ENCODE results near the gene AP2M1. TPM values are rescaled to one million over a fixed set of nuclear protein-coding genes. Genes with fewer than 3 reads are reported as not detected.

AP2M1 gene
- total and polyA plus RNA-seq, 8 donors: 96.2 to 220 (median 144) TPM

DNA sequence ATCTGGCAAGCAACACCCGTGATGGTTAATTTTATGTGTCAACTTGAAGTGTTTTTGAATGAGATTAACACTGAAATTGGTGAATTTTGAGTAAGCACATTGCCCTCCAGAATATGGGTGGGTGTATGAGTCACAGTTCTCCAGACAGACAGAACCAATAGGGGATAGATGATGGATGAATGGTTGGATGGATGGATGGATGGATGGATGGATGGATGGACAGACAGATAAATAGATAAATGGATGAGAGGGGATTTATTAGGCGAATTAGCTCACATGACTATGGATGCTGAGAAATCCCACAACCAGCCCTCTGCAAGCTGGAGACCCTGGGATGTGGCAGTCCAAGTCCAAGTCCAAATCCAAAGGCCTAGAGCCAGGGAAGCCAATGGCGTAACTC is 49.3 kb downstream of the AP2M1 start:
- peaks cover 0 to 58% (median 8%) of the 10 kb centered on the region in 3 donors for H3K27me3 ChIP-seq
- no peaks in the 10 kb centered on the region for H3K9me3 ChIP-seq
- intact Hi-C loops (cut with DNase I; ENCODE audit: low total_unique reads): no loop called here
- DNase-seq: no peak
- H3K36me3 ChIP-seq: no peaks in the 10 kb centered on the region
- WGBS, 5 donors: 74 to 88% (median 81%) methylated on average over 3 of the region's 3 CpGs
- H3K4me1 ChIP-seq: peaks cover 0 to 5% (median 5%) of the 10 kb centered on the region in 4 donors
- H3K27ac ChIP-seq: no peak overlapping the region
- H3K4me3 ChIP-seq: no peak overlapping the region
- TF ChIP-seq POLR2A (IDR thresholded peaks at IDR 0.05): no peak
- TF ChIP-seq POLR2AphosphoS5 (IDR thresholded peaks at IDR 0.05): no peak
- TF ChIP-seq, protein P1, sequence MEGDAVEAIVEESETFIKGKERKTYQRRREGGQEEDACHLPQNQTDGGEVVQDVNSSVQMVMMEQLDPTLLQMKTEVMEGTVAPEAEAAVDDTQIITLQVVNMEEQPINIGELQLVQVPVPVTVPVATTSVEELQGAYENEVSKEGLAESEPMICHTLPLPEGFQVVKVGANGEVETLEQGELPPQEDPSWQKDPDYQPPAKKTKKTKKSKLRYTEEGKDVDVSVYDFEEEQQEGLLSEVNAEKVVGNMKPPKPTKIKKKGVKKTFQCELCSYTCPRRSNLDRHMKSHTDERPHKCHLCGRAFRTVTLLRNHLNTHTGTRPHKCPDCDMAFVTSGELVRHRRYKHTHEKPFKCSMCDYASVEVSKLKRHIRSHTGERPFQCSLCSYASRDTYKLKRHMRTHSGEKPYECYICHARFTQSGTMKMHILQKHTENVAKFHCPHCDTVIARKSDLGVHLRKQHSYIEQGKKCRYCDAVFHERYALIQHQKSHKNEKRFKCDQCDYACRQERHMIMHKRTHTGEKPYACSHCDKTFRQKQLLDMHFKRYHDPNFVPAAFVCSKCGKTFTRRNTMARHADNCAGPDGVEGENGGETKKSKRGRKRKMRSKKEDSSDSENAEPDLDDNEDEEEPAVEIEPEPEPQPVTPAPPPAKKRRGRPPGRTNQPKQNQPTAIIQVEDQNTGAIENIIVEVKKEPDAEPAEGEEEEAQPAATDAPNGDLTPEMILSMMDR (IDR thresholded peaks at IDR 0.05): no peak
- no peak for TF ChIP-seq EP300 (IDR thresholded peaks at IDR 0.05)

- H3K9me3 ChIP-seq: no peaks in the 10 kb centered on the region
- WGBS, 5 donors: 44 to 52% (median 48%) methylated on average over 2 of the region's 2 CpGs
- no peak overlapping the region for H3K27ac ChIP-seq
- peaks cover 16 to 67% (median 42%) of the 10 kb centered on the region in 3 donors for H3K27me3 ChIP-seq
- peak; percentile 36 to 53 for DNase-seq
- intact Hi-C loops (cut with DNase I; ENCODE audit: low total_unique reads): no loop called here
- H3K36me3 ChIP-seq: no peaks in the 10 kb centered on the region
- H3K4me3 ChIP-seq: no peak overlapping the region
- TF ChIP-seq POLR2AphosphoS5 (IDR thresholded peaks at IDR 0.05) (no peak), POLR2A (IDR thresholded peaks at IDR 0.05) (no peak), EP300 (IDR thresholded peaks at IDR 0.05) (no peak)
- TF ChIP-seq, protein P1 (IDR thresholded peaks at IDR 0.05): peak in 5 of 7 experiments; percentile 45 to 84 (median 78)
- peaks cover 19 to 29% (median 27%) of the 10 kb centered on the region in 4 donors for H3K4me1 ChIP-seq
Observed at GRCh38 chr3:184227481-184227935, 52.9 kb downstream of the AP2M1 start.

GRCh38 chr3:184228376-184229137 is 53.9 kb downstream of the AP2M1 start:
- peak overlapping the region in 3 of 4 donors; percentile 48 to 64 (median 63) for H3K4me3 ChIP-seq

DNA sequence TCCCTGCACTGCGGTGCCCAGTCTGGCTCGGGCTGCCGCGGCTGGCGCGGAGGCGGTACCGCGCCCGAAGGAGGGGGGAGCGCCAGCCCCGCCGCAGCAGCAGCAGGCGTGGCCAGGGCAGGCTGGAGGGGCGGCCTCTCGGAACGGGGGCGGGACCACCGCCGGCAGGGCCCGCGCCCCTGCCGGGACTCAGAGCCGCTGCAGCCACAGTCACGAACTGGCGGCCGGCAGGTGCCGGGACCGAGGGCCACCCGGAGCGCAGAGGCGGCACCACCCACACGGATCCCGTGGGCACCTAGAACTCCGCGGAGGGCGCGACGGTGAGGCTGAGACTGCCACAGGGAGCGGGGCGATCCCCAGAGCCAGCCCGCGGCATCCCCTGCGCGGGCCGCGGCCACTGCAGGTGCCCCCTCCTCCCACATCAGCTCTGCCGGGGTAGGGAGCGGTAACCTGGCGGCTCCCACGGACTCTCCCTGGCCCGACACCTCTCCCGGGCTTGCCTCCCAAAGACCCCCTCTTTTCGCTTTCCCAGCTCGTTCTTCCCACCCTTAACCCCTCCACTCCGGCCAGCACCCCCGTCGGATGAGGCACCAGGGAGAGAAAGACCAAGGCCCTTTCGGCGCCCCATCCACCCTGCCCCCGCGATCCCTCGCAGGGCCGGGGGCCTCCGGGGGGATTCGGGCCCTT is 54.9 kb downstream of the AP2M1 start, which contains the start of gene VWA5B2:
VWA5B2 (plus strand) TSS at position 192 of the 687 bp plus-strand sequence. CDS start 944 bp downstream, outside the sequence.
- Histone ChIP-seq H3K4me3 (peak within 1 kb of the TSS; percentile 48 to 64 (median 58)), H3K9me3 (no peaks in the 10 kb centered on the region), H3K4me1 (peaks cover 19 to 29% (median 27%) of the 10 kb centered on the region in 4 donors), H3K36me3 (no peaks in the 10 kb centered on the region), H3K27ac (peak within 1 kb of the TSS in 3 of 5 donors; percentile 6 to 48 (median 37)), H3K27me3 (peaks cover 16 to 85% (median 53%) of the 10 kb centered on the region in 3 donors)
- DNase-seq: peak; percentile 73 to 93
- TF ChIP-seq POLR2A (IDR thresholded peaks at IDR 0.05): no peak
- TF ChIP-seq, protein P1 (IDR thresholded peaks at IDR 0.05): peak in 4 of 7 experiments; percentile 10 to 23 (median 19)
- peak in 2 of 3 donors; percentile 24 to 57 for TF ChIP-seq POLR2AphosphoS5 (IDR thresholded peaks at IDR 0.05)
- intact Hi-C loops (cut with DNase I; ENCODE audit: low total_unique reads): loop anchor here (10.0 kb wide), 1 partner anchor 335 kb away; no protein-coding TSS in a partner anchor
- WGBS, 5 donors: 0 to 3% (median 1%) methylated on average over 23 to 65 of the region's 66 CpGs

More at GRCh38 chr3:184228376-184229137, 53.9 kb downstream of the AP2M1 start:
- peaks cover 19 to 29% (median 27%) of the 10 kb centered on the region in 4 donors for H3K4me1 ChIP-seq
- H3K36me3 ChIP-seq: no peaks in the 10 kb centered on the region
- peaks cover 16 to 78% (median 49%) of the 10 kb centered on the region in 3 donors for H3K27me3 ChIP-seq
- intact Hi-C loops (cut with DNase I; ENCODE audit: low total_unique reads): no loop called here
- H3K9me3 ChIP-seq: no peaks in the 10 kb centered on the region
- TF ChIP-seq POLR2A (IDR thresholded peaks at IDR 0.05) (no peak), EP300 (IDR thresholded peaks at IDR 0.05) (no peak), POLR2AphosphoS5 (IDR thresholded peaks at IDR 0.05) (no peak)
- TF ChIP-seq, protein P1 (IDR thresholded peaks at IDR 0.05): no peak
- WGBS, 5 donors: 41 to 45% (median 42%) methylated on average over 12 of the region's 12 CpGs
- H3K27ac ChIP-seq: no peak overlapping the region
- no peak for DNase-seq

Measured in stomach (tissue), 9 donors.